ENCODE results near the gene ABCF2.

ABCF2 gene

DNA sequence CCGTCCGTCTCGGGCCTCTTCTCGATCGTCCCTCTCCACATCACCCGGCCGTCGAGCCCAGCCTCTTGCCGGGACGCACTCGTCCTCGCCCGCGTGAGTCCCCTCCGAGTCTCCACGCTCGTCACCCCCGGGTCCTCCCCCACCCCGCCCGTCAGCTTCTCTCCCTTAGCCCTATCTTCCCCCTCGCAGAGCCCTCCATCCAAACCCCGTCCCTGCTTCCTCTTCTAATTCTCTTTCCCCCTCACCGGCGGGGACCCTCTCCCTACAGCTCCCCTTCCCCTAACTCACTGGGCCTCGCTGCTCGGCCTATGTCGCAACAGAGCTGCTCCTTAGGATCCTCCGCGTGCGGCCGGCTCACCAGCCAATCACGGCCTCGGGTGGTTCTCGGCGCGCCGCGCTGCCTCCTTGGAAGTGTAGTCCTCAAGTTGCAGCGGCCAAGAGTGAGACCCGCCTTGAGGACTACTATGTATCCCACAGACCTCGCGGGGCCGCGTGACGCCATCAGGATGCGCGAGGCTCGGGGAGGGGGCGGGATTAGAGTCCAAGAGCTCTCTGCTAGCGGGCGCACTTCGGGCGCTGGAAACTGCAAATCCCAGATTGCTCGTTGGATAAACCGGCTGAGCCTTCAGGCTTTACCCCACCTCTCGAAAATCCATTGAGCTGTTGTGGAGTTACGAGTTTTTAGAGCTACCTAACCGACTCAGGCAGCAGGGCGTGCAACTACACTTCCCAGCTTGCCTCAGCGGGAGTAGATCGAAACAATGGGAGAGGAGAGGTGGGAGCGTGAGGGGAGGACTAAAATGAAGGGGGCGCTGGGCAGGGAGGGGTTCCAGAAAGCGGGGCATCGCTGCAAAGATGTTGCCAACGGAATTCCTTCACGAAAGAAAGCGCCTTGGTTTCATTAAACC lies at the start of gene ABCF2:
Gene ABCF2, minus strand, starts transcription at position 331 of the 908 bp plus-strand sequence. CDS start 747 bp downstream, outside the sequence.
- peak; percentile 96 for FAIRE-seq

DNA sequence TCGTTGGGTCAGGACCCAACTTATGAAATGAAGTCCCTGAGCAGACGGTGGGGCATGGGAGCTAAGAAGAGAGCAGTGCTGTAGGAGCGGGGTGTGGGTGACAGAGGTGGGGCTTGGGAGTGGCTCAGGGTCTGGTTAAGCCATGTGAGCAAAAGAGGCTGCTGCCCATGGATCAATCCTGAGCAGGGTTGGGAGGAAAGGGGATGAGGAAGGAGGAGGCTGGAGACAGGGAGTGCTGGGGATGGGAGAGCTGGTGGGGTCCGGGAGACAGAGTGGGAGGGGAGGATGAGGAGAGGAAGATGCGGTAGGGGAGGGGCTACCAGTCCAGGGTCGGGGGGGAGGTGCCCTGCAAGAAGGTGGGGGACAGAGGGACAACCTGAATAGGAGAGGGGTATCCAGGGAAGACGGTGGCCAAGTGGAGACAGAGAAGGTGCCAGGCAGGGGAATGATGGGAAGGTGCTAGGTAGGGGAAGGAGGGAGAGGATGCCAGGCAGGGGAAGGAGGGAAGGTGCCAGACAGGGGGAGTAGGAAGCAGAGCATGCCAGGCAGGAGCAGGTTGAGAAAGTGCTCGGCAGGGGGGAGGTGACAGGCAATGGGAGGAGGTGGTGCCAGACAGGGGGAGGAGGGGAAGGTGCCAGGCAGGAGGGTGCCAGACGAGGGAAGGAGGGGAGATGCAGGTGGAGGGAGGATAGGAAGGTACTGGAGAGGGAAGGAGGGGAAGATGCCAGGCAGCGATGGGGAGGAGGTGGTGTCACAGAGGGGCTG lies 49.0 kb upstream of the ABCF2 start:
- FAIRE-seq, result no peak

DNA sequence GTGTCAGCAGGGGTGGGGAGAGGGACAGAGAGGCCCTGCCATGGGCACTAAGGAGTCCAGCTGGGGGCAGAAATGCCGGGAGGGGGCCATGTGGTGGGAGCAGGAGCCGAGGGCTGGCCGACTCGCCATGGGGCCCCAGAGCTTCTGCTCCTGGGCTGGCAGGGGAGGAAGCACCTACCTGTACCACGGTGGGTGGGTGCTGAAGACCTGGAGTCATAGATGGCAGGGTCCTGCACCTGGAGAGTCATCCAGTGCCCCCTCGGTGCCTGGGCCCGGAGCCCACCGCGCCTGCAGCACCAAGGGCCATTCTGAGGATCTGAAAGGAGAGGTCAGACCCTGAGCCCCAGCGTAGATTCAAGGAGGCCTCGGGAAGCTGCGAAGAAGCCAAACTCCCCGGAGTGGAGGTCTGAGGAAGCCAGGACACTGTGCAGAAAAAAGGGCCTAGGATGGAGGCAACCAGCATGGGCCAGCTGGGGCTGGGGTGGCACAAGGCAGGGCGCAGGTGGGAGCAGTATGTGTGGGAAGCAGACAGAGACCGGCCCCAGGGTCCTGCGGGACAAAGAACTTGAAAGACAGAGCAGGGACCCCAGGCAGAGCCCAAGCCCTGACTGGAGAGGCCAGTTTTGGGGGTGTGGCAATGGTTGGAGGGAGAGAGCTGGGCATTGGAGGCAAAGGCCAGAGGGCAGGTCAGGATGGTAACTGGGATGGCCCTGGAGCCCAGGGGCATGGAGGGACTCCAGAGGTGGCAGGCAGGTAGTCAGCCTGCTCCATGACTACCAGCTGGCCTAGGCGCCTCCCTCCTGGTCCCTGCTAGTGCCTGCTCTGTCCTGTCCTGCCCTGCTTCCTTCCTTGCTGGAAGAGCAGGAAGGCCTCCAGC lies 48.2 kb upstream of the ABCF2 start:
- FAIRE-seq, result no peak

GRCh38 chr7:151274396-151274795 lies 47.4 kb upstream of the ABCF2 start:
- FAIRE-seq, result no peak

- no peak for FAIRE-seq
Measured at GRCh38 chr7:151273651-151274390, 46.8 kb upstream of the ABCF2 start.

DNA sequence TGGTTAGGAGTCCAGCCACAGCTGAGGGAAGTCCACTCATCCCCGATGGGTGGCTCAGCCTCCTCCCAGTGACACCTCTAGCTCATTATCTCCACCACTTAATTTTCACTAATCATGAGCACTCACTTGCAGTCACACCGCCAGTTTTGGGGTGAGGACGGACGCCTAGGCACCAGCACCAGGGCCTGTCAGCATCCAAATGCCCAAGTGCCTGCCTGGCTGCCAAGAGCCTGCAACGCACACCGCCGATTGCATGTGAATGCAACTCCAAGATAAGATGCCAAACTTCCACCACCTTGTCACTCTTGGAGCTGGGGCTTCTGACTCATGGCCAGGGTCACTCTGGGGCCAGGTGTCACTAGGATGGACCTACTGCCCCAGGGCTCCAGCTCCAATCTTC lies 45.9 kb upstream of the ABCF2 start:
- no peak for FAIRE-seq

GRCh38 chr7:151272405-151272804 lies 45.4 kb upstream of the ABCF2 start:
- no peak for FAIRE-seq

DNA sequence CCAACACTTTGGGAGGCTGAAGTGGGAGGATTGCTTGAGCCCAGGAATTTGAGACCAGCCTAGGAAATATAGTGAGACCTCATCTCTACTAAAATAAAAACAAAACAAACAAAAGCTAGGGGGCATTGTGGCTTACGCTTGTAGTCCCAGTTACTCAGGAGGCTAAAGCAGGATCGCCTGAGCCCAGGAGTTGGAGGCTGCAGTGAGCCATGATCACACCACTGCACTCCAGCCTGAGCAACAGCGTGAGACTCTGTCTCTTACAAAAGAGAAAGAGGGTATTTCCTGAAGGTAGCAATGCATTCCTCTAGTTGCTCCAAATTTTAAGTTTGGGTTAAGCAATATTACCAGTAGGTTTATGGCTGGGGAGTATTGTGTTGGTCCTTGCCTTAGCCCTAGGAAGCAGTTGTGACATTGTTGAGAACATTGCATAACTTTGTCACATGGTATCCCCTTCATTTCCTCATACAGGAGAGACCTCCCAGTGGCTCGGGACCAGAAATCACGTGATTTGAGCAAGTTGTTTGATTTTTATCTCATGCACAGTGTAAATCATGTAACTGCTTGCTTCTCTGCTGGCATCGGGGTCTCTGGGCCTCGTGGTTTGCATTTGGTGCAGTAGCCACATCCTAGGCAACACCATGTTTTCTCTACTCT lies 44.8 kb upstream of the ABCF2 start:
- FAIRE-seq, result no peak

- FAIRE-seq, result no peak
Measured at GRCh38 chr7:151269511-151269910, 42.5 kb upstream of the ABCF2 start.

DNA sequence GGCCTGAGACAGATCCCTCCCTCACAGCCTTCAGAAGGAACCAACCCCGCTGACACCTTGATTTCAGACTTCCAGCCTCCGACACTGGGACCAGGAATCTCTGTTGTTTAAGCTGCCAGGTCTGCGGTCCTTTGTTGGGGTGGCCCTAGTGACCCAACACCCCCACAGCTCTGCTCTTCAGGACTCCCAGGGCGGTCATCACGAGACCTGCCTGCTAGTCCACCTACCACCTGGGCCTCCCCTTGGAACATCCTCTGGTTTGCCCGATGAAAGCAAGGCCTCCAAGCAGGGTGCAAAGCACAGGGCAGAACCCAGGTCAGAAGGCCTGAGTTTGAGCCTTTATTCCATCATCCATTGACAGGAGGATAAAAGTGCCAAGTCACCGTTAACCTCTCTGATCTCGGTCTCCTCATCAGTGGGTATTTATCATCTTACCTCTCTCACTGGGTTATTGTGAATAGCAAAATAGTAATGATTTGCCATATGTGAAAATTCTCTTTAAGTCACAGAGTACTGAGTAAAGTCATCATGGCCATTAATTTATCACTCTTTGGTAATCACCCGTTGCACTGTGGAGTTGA lies 38.4 kb upstream of the ABCF2 start:
- no peak for FAIRE-seq

DNA sequence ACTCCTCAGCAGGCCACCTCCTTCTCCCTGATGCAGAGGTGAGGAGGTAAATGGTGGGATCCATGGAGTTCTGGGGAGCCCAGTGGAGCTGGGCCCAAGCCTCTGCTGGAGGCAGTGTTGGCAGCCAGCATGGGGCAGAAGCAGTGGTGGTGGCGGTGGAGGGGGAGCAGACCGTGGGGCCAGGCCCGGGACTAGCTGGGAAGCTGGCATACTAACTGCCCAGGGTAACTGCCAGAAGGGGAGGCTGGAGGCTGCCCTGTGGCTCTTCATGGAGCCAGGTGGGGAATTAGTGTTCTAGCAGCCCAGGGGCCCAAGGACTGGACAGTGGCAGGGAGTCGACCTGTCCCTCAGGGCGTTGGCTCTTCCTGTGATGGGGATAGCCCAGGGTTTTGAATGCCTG lies 37.6 kb upstream of the ABCF2 start:
- no peak for FAIRE-seq

DNA sequence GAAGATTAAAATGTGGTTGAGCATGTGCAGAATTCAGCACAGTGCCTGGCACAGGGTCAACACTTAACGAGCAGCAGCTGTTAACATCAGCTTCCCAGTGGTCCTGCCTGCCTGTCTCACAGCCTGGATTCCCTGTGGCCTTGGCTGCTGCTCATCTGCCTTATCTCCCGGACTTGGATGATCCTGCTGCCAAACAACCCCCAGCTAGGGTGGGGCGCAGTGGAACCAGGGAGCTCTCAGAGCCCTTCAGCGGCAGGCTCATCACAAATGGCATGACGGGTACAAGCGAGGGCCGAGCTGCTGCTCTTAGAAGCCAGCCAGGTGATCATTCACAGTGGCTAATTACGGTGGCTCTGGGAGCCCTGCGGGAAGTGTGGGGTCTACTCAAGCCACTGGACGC lies 34.5 kb upstream of the ABCF2 start:
- FAIRE-seq, result no peak

GRCh38 chr7:151260883-151261282 lies 33.9 kb upstream of the ABCF2 start:
- no peak for FAIRE-seq

DNA sequence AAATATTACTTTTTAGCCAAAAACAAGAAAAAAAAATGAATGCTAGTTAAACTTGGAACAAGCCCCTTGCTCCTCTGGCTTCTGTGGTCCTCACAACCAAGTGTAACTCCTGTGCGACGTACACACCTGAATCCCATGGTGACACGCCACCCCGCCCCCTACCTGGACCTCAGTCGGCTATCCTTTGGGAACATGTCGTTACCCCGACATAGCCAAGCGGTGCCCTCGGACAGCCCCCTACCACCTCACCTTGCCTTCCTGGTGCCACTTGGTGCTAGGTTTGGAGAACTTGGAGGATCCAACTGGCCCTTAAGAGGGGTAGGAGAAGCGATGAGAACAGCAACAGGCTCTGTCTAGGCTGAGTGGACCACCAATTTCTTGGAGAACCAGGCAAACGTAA lies 33.5 kb upstream of the ABCF2 start:
- FAIRE-seq, result no peak

- FAIRE-seq, result no peak
Measured at GRCh38 chr7:151257990-151258389, 31.0 kb upstream of the ABCF2 start.

DNA sequence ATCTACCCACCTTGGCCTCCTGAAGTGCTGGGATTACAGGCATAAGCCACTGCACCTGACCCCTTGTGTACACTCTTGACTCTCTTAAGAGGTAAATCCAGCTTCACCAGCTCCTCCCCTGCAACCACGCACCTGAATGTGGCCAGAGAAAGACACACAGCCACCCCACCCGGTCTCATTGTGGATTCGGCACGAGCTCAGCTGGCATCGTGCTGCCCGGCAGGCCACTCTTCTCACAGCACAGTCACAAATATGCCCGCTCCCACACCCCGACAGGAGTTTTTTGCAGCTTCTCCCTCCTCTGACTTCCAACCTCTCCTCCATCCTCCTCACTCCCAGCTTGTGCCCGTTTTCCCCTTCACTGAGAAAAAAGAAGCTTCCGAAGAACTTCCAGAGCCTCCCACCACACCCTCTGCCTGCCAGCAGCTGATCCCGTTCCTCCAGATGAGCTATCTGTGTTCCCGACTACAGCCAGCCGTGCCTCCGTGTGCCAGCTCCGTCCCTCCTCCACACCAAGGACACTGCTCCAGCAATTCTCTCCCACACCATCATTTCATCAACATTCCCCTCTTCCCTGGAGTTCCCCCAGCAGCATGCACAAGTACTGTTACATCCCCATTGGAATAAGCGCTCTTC lies 29.5 kb upstream of the ABCF2 start:
- no peak for FAIRE-seq

- no peak for FAIRE-seq
Measured at GRCh38 chr7:151255390-151255789, 28.4 kb upstream of the ABCF2 start.

- no peak for FAIRE-seq
Measured at GRCh38 chr7:151254851-151255250, 27.8 kb upstream of the ABCF2 start.

DNA sequence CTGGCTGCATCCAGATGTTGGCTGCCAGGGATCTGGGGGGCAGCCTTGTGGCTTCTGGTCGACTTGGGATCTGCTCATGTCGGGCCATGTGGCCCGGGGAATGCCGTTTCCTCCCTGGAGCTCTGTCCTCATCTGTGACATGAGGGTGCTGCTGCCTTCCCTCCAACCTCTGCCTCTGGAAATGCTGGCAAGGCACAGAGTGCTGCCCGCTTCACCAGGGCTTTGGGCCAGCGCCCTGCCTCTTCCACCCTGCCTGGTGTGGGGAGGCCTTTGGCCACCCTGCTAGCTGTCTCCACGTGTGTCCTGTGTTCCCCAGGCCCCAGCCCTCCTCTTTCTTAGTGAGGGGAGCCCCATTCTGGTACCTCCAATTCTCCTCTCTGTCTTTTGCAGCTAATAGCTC lies 27.3 kb upstream of the ABCF2 start:
- FAIRE-seq, result no peak

DNA sequence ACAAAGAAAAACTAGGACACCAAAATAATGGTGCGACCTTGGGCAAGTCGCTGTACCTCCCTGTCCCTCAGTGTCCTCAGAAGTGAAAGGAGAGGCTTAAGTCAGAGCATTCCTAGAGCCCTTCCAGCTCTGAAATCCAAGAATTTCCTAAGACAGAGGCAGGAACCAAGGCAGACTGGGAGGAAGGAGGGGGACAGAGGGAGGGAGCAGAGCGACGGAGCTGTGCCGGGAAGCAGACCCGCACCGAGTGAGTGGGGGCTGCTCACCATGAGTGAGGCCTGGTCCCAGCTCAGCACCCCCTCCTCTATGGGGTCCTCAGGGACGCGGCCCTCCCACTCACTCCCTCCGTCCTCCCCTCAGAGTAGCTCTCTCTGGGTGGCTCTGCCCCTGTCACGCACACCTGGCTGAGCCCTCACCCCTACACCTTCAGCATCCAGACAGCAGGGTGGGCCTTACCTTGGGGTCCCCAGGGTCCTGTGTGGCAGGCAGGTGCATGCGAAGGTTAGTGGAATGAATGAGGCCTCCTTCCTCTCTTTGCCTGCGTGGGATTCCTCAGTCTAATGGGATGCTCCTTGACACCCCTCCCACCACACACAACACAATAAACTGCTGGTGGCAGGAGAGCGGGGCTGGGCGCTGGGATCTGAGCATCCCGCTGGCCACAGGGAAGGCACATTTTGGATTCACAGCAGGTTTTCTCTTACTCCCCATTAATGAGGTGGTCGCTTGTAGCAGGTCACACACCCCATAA lies 26.1 kb upstream of the ABCF2 start:
- no peak for FAIRE-seq

All from G401.6 (cell line).